Upper lobe of left lung (tissue), 4 donors: ENCODE results near the gene FAM13B.

Source experiments
- CTCF ChIP-seq, 6 experiments: fragments of 450-650 bp in 4 of 6; fragments of 200-600 bp in 2 of 6; sonication (generic) in 2 of 6; IDR thresholded peaks; one replicate each; pipeline ENCODE4 v1.5.1; 2016 to 2019; ENCODE audit warnings: antibody characterized with exemption in 6 of 6
- EP300 ChIP-seq, 4 donors: sonication (generic); formaldehyde crosslinking; IDR thresholded peaks; one replicate each; pipeline ENCODE4 v1.5.1; 2017; ENCODE audit warnings: antibody characterized with exemption in 4 of 4, control low read depth in 2 of 4
- POLR2A ChIP-seq, 4 donors: fragments of 450-650 bp; IDR thresholded peaks; one replicate each; pipeline ENCODE4 v1.5.1; 2016 to 2017; ENCODE audit warnings: antibody characterized with exemption in 4 of 4, mild to moderate bottlenecking in 2 of 4

GRCh38 chr5:137997726-137998213 lies 35.1 kb downstream of the FAM13B start:
- TF ChIP-seq POLR2A (IDR thresholded peaks at IDR 0.05), result no peak
- TF ChIP-seq EP300 (IDR thresholded peaks at IDR 0.05), result no peak
- no peak for TF ChIP-seq CTCF (IDR thresholded peaks at IDR 0.05)
